Stimulated activated CD8-positive, alpha-beta memory T cell treated with anti-CD3 and anti-CD28 coated beads, Interleukin-15, amount 100 ng/mL, for 4 hours (primary cell): ENCODE results near the gene ISG20L2.
"Not testable (repeated sequence)": the region's sequence is repeated elsewhere in the genome, so short reads cannot be mapped to it uniquely, and the experiment has no call there.

ENCODE experiments used
- DNase-seq, 2 donors: peaks; one replicate each; pipeline ENCODE4 v3.0.0-alpha.2; 2020; ENCODE audit warnings: low read depth in 2 of 2

Gene ISG20L2, protein sequence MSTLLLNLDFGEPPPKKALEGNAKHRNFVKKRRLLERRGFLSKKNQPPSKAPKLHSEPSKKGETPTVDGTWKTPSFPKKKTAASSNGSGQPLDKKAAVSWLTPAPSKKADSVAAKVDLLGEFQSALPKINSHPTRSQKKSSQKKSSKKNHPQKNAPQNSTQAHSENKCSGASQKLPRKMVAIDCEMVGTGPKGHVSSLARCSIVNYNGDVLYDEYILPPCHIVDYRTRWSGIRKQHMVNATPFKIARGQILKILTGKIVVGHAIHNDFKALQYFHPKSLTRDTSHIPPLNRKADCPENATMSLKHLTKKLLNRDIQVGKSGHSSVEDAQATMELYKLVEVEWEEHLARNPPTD

GRCh38 chr1:156728599-156729462, at the start of gene ISG20L2:
Gene ISG20L2, minus strand, starts transcription at chr1:156728766. Its CDS starts 1,114 bp downstream, at chr1:156727652.
- peak; percentile 86 to 94 for DNase-seq

- DNase-seq = no peak
Observed at GRCh38 chr1:156777573-156777972, 49.0 kb upstream of the ISG20L2 start.

GRCh38 chr1:156776942-156777341, 48.4 kb upstream of the ISG20L2 start:
- DNase-seq = no peak

- no peak for DNase-seq
Observed at GRCh38 chr1:156775799-156776198, 47.2 kb upstream of the ISG20L2 start.

DNA sequence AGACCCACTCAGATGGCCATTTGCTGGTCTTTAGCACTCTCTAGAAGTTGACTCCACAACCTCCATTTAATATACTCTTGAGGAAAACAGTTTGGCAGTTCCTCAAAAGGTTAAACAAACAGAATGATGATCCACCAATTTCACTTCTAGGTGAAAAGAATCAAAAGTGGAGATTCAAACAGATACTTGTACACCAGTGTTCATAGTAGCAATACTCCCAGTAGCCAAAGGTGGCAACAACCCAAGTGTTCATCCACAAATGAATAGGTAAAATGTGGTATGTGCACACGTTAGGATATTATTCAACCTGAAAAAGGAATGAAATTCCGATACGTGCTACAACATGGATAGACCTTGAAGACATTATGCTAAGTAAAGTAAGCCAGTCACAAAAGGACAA, 45.0 kb upstream of the ISG20L2 start:
- DNase-seq = no peak

DNA sequence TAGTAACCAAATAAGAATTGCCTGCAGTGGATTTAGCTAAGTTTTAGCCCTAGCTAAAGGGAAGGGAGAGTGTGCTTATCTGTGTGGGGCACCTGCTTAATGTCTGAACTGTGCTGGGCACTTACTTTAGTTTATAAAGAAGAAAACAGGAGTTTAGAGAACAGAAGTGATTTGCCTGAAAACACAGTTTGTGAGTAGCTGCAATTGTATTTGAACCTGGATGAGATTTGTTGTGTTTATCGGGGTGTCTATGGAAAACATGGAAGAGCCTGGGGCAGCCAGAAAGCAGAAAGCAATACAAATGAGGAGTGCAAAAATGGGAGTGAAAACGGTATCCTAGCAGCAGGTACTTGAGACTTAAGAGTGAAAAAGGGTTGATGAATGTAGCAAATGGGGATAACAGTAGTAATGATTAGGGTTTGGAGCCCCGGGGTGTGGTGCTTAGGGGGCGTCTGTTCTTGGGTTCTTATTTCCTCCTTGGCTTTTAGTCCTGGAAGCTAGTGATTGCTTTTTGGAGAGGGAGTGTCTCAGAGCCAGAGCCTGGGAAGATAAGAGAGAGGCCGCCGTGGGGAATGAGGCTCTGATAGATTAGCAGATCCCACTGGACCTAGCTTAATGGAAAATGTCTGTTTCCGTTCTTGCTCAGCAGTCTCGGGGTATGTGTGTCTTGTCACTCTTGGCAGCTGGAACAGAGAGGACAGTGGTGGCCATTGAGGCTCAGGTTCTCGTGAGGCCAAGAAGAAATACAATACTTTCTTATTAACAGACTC, 44.3 kb upstream of the ISG20L2 start:
- no peak for DNase-seq

GRCh38 chr1:156772222-156772621, 43.7 kb upstream of the ISG20L2 start:
- no peak for DNase-seq

GRCh38 chr1:156768610-156769295, 40.2 kb upstream of the ISG20L2 start:
- DNase-seq = no peak

GRCh38 chr1:156767879-156768604, 39.5 kb upstream of the ISG20L2 start:
- DNase-seq = no peak

GRCh38 chr1:156767101-156767878, 38.7 kb upstream of the ISG20L2 start, which contains the start of gene PRCC:
Gene PRCC, plus strand, starts transcription at chr1:156767535. Its CDS starts 237 bp downstream, at chr1:156767772.
- peak; percentile 93 to 97 for DNase-seq

GRCh38 chr1:156766298-156767100, 37.9 kb upstream of the ISG20L2 start:
- DNase-seq = no peak

- no peak for DNase-seq
Observed at GRCh38 chr1:156765666-156766065, 37.1 kb upstream of the ISG20L2 start.

GRCh38 chr1:156765136-156765535, 36.6 kb upstream of the ISG20L2 start:
- not testable (repeated sequence) for DNase-seq

DNA sequence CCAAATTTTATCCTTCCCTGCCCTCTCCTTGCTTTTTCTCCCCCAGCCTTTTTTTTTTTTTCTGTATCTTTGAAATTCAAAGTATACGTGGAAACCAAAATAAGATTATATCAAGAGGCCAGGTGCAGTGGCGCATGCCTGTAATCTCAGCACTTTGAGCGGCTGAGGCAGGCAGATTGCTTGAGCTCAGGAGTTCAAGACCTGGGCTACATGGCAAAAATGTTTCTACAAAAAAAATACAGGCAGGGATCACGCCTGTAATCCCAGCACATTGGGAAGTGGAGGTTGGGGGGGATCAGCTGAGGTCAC, 32.2 kb upstream of the ISG20L2 start:
- DNase-seq = no peak

- no peak for DNase-seq
Observed at GRCh38 chr1:156760092-156760795, 31.7 kb upstream of the ISG20L2 start.

- not testable (repeated sequence) for DNase-seq
Observed at GRCh38 chr1:156757572-156758253, 29.1 kb upstream of the ISG20L2 start.

GRCh38 chr1:156756355-156756754, 27.8 kb upstream of the ISG20L2 start:
- DNase-seq = no peak

- DNase-seq = no peak
Observed at GRCh38 chr1:156755527-156755950, 27.0 kb upstream of the ISG20L2 start.
